ENCODE data around the gene FADS3. TPM values are rescaled to one million over a fixed set of nuclear protein-coding genes. Genes with fewer than 3 reads are reported as not detected.

FADS3 gene
- total and polyA plus RNA-seq, 2 donors from 2014 or later: 20.5 to 58.2 TPM

GRCh38 chr11:61905801-61906521 lies 14.6 kb upstream of the FADS3 start:
- Histone ChIP-seq H3K4me1 (ENCODE audit: control insufficient read depth in 2 of 3, insufficient read depth in 2 of 3, low read depth in 1 of 3, low read length in 3 of 3) (peaks cover 0 to 19% (median 18%) of the 10 kb centered on the region in 3 donors), H3K27ac (ENCODE audit: low read depth in 2 of 2, low read length in 2 of 2) (no peak overlapping the region), H3K36me3 (ENCODE audit: control insufficient read depth in 2 of 3, insufficient read depth in 3 of 3, low read length in 3 of 3) (no peaks in the 10 kb centered on the region), H3K9ac (ENCODE audit: low read length in 3 of 3) (no peak overlapping the region), H3K27me3 (ENCODE audit: control insufficient read depth, insufficient read depth, low read length) (no peaks in the 10 kb centered on the region), H3K4me3 (ENCODE audit: low read length in 3 of 3) (no peak overlapping the region), H3K9me3 (ENCODE audit: control insufficient read depth in 2 of 3, insufficient read depth in 1 of 3, low read length in 3 of 3) (no peaks in the 10 kb centered on the region)
- intact Hi-C loops (cut with DNase I): no loop called here
- TF ChIP-seq CTCF (IDR thresholded peaks at IDR 0.05; ENCODE audit: borderline replicate concordance, extremely low read depth, insufficient read depth): no peak
- no peak for FAIRE-seq
- DNase-seq: no peak

- FAIRE-seq: no peak
- no peak for TF ChIP-seq CTCF (IDR thresholded peaks at IDR 0.05; ENCODE audit: borderline replicate concordance, extremely low read depth, insufficient read depth)
- no peak overlapping the region for H3K9ac ChIP-seq (ENCODE audit: low read length in 3 of 3)
- intact Hi-C loops (cut with DNase I): no loop called here
- H3K4me3 ChIP-seq (ENCODE audit: low read length in 3 of 3): no peak overlapping the region
- H3K4me1 ChIP-seq (ENCODE audit: control insufficient read depth in 2 of 3, insufficient read depth in 2 of 3, low read depth in 1 of 3, low read length in 3 of 3): peaks cover 0 to 19% (median 18%) of the 10 kb centered on the region in 3 donors
- no peaks in the 10 kb centered on the region for H3K27me3 ChIP-seq (ENCODE audit: control insufficient read depth, insufficient read depth, low read length)
- no peaks in the 10 kb centered on the region for H3K36me3 ChIP-seq (ENCODE audit: control insufficient read depth in 2 of 3, insufficient read depth in 3 of 3, low read length in 3 of 3)
- peak overlapping the region; percentile 41 to 54 for H3K27ac ChIP-seq (ENCODE audit: low read depth in 2 of 2, low read length in 2 of 2)
- DNase-seq: peak in 1 of 5 donors; percentile 49
- H3K9me3 ChIP-seq (ENCODE audit: control insufficient read depth in 2 of 3, insufficient read depth in 1 of 3, low read length in 3 of 3): no peaks in the 10 kb centered on the region
Measured at GRCh38 chr11:61905067-61905696, 13.8 kb upstream of the FADS3 start.

GRCh38 chr11:61904539-61905048 lies 13.2 kb upstream of the FADS3 start:
- Histone ChIP-seq H3K36me3 (ENCODE audit: control insufficient read depth in 2 of 3, insufficient read depth in 3 of 3, low read length in 3 of 3) (no peaks in the 10 kb centered on the region), H3K27ac (ENCODE audit: low read depth in 2 of 2, low read length in 2 of 2) (peak overlapping the region in 1 of 2 donors; percentile 54), H3K4me1 (ENCODE audit: control insufficient read depth in 2 of 3, insufficient read depth in 2 of 3, low read depth in 1 of 3, low read length in 3 of 3) (peaks cover 0 to 19% (median 18%) of the 10 kb centered on the region in 3 donors), H3K9me3 (ENCODE audit: control insufficient read depth in 2 of 3, insufficient read depth in 1 of 3, low read length in 3 of 3) (no peaks in the 10 kb centered on the region), H3K9ac (ENCODE audit: low read length in 3 of 3) (peak overlapping the region in 1 of 3 donors; percentile 65), H3K4me3 (ENCODE audit: low read length in 3 of 3) (peak overlapping the region in 2 of 3 donors; percentile 55 to 68), H3K27me3 (ENCODE audit: control insufficient read depth, insufficient read depth, low read length) (no peaks in the 10 kb centered on the region)
- TF ChIP-seq CTCF (IDR thresholded peaks at IDR 0.05; ENCODE audit: borderline replicate concordance, extremely low read depth, insufficient read depth): no peak
- FAIRE-seq (no peak), DNase-seq (peak; percentile 85 to 91 (median 88))
- intact Hi-C loops (cut with DNase I): loop anchor here (5.0 kb wide), 1 partner anchor 43 kb away; no protein-coding TSS in a partner anchor

Data from kidney (tissue), 14 donors.